ENCODE data around the gene RRP1.

The RRP1 gene

DNA sequence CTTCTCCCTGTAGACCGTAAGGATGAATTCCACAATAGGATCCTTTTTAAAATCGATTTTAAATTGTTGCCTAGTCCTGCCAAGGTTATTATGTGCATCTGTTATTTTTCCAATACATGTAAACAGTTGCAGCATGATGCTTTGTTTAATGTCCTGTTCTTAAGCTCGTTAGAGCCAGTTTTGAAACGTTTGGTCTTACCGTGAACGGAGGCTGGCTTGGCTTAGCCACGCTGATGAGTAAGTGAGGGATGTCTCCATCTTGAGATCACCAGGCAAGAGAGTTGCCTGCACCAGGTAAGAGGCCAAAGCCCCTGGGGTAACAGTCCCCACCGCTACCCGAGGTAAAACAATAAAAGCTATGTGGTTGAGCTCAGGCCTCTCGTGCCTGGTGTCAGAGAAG is 30.6 kb upstream of the RRP1 start:
- DNase-seq: no peak

DNA sequence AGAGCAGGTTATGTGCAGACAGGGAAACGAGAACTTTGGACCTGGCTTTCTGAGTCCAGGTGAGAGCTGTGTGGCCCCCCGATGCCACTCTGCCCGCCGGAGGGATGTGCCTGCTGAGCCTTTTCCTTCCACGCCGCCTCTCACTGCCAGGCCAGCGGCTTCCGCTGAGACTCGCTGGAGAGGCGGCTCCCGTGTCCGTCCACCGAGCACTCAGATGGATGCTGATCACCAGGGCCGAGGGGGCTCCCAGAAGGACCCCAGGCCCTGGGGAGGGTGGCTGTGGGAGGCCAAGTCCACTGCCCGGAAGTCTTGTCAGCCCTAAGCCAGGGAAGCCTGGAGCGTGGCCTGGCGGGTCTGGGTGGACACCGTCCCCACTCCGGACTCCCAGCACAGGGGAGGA is 29.7 kb upstream of the RRP1 start:
- DNase-seq: no peak

DNA sequence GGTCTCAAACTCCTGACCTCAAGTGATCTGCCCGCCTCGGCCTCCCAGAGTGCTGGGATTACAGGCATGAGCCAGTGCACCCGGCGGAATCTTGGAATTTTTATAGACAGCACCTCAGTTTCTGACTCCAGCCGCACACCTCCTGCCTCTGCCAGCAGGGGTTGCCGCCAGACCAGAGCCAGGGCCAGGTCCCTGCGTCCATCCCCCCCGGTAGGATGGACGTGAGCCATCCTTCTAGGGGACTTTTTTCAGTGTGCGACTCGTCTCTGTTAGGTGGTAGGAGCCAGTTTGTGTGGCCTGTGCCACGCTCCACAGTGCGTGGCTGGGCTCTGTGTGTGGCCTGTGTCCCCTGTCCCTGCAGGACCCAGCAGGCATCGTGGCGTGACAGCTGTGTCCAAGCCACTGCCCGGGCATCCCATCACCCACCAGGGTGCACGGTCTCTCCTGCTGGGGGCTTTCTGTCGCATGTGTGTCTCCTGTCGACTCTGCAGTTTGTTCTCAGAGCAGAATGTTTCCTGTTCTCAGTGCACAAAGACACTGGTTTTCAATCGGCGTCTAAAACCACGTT is 28.9 kb upstream of the RRP1 start:
- no peak for DNase-seq

DNA sequence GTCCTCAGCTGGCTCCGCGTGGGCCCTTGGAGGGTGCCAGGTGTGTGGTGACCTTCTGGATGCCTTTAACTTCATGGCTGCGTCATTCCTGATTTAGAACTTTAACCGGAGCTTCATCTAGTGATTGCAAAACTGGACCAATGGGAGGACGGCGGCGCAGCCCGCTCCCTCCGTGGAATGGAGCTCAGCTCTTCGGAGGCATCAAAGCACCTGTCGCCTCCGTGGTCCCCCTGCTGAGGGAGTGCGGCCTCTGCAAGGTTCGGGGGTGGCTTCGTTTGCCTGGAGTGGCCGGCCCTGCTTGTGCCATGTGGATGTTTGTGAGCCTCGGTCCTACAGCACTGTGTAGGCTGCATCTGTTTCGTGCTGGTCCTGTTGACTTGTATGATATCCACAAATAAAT is 27.5 kb upstream of the RRP1 start:
- no peak for DNase-seq

DNA sequence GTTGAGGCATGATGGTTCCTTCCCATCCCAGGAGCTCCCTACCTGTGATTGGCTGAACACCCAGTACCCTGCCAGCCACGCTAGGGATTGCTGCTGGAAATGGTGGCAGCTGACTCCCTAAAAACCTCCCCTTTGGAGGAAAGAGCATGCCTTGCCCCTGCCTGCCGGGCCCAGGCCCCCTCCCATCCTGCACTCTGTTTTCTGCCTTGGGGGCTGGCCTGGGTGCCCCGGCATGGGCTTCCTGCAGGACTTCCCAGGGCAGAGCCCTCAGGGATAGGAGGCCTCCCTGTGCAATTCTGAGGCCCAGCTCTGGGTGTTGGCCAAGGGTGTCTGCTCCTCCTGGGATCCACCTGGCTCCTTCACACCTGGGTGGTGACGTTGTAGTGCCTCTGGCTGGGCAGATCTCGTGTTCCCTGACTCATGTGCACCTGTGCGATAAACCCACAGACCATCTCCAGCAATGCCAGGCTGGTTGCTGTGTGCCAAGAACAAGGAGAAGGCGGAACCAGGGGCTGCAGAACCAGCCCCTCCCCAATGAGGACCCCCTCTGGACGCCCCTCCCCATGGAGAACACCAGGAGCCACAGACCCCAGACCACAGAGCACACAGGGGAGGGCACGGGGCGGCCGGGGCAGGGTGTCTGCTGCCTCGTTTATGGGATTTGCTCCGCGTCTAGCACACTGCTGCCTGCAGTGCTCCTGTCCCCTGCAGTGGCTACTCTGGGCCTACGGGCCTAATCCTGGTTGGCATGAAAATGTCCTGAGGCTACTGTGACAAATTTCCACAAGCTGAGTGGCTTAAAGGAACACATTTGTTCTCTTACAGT is 26.9 kb upstream of the RRP1 start:
- no peak for DNase-seq

DNA sequence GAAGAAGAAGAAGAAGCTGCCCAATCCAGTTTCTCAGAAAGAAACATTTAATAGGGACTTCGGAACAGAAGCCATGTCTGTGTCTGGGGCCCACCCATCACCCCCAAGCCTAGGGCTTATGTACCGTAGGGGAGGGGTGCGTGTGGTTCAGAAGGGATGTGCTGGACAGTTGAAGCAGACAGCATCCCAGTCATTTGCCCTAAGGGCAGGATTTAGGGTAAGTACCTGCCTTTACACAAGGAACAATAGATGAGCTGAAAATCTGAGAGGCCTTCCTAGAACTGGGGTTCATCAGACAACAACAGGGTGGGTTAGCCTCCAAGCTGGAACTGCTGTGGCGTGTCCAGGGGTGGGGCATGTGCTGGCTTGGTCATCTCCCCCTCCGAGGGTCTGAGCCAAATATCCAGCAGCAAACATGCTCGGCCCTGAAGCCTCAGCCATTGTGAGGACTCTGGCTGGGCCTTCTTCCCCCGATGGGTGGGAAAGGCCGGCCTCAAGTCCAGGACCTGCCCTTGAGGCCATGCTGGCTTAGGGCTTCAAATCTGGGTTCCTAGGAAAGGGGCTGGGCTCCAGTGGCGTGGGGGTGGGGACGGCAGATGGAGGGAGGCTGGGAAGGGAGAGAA is 25.4 kb upstream of the RRP1 start:
- DNase-seq: no peak

DNA sequence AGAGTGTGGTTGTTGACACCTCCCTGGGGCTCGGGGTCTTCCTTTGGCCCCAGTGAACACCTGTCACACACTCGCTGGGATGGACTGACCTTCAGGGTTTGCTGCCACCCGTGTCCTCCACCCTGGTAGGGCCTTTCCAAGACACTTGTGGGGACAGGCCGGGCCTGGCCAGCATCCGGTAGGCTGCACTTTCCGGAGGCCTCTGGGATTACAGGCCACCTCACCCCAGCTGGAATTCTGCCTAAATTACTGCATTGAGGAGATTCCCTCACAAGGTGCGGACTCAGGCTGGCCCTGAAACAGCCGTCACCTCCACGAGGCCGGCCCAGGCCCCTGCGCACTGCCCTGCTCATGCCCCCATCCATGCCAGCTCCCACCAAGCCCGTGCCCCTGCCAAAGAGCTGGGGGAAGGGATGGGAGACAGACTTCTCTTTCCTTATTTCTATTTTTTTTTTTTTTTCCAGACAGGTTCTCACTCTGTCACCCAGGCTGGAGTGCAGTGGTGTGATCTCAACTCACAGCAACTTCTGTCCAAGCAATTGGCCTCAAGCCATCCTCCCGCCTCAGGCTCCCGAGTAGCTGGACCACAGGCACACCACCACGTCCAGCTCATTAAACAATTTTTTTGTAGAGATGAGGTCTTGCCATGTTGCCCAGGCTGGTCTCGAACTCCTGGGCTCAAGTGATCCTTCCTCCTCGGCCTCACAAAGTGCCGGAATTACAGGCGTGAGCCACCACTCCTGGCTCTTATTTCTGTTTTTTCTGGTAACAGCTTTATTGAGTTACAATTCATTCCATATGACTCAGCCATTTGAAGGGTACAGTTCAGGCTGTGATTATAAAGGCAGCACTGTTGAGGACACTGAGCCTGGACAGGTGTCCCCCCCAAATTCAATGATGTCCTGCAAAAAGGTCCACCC is 24.5 kb upstream of the RRP1 start:
- DNase-seq: no peak

DNA sequence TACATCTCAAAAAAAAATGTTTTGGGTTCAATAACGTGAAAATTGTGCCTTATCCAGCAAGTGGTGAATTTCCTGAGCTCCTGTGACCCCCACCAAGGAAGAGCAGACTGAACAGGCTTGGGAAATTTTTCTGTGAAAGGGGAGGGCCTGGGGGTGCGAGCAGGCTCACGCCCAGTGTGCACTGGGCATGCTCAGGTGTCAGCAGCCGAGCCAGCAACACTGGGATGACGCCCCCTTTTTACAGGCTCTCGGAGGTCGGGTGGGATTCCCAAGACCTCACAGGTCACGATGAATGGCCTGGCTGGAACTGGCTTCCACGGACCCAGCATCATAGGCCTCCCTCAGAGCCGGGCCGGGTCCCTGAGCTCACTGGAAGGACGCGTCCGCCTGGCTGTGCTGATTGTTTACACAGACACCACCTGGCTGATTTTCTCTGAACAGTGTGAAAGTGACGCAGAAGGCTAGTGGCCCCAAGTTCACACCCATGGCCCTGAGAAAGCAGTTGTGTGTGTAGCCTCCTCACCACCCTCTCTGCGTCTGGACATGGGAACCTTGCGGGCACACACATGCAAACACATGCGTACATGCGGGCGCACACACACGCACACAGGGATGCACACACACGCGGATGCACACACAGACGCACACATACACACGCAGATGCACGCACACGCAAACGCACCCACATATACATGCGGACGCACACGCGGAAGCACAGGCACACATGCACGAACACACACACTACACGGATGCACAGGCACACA is 22.5 kb upstream of the RRP1 start:
- DNase-seq: no peak

DNA sequence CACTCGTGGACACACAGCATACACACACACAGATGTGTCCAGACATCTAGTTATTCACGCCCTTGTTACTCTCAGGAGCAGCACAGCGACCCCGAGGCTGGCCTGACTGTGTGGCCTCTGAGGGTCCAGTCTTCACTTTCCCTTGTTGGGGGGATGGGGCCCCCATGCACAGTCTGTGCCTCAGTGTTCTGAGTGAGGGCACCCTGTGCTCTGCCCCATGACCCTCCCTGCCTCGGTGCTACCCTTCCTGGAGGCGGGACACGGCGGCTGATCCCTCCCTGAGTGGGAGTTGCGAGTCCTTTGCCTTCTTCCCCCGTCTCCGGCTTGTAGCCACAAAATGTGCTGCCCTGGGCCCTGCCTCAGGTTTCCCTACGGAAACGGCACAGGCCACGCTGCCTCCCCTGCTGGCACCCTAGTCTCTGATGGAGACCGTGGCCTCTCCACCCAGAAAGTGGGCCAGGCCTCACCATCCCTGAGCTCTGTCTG is 21.8 kb upstream of the RRP1 start:
- no peak for DNase-seq

DNA sequence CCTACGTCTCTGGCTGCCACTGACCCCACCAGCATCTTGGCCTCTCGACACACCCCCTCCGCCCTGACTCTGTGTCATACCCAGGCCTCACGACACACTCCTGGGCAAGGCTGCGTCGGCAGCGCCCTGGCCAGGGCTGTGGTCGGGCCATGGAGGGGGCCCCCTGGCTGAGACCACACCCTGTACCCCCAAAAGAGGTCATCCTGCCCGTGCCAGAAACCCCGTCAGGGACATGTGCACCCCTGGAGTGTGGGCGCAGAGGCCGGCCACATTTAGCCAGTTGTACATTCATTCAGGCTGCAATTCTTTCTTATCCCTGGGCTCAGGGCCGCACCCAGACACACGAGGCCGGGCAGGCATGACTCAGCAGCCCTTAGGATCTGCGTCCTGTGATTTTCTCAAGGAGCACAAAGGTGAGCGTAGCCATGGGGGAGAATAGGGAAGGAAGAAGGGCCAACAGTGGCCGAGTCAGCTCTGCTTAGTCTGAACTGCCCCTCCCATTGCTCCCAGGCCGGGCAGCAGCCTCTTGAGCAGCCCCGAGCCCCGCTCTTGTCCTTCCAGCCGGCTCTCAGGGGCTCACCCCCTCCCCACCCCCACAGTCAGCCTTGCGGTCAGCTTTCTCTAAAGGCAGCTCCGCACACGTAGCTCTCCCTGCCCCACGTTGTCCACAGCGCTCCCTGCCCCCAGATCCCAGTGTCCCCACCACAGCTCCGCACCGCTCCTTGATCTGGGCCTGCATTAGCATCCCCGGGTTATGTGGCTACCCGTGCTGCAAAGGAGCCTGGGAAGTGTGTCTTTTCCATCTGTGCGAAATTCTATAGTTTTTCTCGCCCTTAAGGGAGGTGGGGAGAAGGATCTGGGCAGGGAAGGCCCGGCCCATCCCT is 21.2 kb upstream of the RRP1 start:
- no peak for DNase-seq

DNA sequence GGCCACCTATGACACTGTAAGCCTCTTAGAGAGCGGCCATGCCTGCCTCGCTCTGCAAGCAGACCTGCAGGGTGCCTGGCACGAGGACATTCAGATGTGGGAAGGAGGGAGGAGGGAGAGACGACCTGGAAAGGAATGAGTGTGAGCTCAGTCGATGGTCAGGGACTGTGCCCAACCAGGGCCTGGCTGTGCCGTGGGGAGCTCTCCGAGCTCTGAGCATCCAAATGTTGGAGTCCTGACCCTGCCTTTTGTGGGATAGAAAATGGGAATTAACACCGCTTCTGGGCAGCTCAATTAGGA is 20.6 kb upstream of the RRP1 start:
- no peak for DNase-seq

DNA sequence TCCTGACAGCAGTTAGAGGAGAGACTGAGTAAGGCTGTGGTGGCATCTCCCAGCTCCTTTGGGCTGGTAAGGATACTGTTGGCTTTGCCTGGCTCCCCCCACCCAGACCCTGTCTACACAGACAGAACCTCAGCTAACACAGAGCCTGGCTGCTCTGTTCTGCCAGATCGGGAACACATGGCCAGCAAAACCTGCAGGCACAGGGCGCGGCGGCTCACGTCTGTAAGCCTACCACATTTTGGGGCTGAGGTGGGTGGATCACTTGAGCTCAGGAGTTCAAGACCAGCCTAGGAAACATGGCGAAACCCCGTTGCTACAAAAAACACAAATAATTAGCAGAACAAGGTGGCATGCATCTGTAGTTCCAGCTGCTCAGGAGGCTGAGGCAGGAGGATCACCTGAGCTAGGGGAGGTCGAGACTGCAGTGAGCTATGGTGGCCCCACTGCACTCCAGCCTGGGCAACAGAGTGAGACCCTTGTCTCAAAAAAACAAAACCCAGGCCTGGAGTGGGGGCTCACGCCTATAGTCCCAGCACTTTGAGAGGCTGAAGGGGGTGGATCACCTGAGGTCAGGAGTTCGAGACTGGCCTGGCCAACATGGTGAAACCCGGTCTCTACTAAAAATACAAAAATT is 19.9 kb upstream of the RRP1 start:
- no peak for DNase-seq

DNA sequence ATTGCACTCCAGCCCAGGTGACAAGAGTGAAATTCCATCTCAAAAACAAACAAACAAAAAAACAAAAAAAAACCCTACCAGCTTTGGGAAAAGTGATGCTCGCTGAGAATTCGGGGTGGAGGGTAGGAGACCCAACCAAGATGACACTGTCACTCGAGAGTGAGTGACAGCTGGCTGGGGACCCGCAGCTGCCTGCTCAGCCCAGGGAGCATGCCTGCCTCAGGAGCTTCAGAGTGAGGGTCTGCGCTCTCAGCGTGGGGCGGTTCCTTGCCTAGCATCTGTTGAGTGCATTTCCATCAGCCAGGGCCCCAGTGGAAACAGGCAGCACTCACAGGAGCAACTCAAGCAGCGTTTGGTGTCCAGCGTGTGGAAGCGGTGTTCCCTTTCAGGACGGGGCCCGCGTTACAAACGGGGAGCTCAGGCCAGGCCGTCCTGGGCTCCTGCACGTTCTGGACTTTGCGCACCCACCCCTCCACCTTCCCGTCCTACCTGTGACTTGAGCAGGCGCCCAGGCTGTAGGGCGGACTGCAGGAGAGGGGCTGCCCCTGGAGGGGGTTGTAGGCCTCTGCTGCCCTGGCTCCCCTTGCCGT is 19.2 kb upstream of the RRP1 start:
- DNase-seq: no peak

DNA sequence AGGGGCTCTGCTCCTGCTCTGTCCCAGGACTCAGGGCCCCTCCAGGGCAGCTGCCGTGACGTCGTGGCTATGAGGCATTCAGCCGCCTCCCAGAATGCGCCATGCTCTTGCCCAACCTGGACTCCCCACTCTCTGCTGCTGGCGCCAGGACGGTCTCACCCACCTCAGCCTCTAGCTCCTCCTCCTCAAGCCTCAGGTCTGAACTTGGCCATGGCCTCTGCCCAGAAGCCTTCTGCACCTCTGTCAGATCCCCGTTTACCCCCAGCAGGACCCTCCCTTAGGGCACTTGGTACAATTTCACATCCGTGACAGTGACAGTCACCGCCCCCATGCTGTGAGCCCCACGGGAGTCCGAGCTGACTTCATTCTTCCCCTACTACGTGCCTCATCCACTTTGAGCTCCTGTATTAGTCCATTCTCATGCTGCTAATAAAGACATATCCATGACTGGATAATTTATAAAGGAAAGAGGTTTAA is 18.1 kb upstream of the RRP1 start:
- no peak for DNase-seq

DNA sequence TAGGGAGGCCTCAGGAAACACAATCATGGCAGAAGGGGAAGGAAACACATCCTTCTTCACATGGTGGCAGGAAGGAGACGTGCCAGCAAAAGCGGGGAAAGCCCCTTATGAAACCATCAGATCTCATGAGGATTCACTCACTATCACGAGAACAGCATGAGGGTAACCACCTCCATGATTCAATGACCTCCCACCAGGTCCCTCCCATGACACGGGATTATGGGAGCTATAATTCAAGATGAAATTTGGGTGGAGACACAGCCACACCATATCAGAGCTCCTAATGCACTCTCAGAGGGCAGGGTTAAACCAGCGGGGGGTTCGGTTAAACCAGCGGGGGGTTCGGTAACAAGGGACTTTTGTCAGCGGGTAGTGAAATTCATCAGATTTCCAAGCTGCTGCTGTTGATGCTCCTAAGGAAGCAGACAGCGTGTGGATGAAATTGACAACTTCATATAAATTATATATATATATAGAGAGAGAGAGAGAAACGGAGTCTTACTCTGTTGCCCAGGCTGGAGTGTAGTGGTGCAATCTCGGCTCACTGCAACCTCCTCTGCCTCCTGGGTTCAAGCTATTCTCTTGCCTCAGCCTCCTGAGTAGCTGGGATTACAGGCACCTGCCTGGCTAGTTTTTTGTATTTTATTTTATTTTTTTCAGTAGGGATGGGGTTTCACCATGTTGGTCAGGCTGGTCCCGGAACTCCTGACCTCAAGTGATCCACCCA is 17.5 kb upstream of the RRP1 start:
- DNase-seq: no peak

DNA sequence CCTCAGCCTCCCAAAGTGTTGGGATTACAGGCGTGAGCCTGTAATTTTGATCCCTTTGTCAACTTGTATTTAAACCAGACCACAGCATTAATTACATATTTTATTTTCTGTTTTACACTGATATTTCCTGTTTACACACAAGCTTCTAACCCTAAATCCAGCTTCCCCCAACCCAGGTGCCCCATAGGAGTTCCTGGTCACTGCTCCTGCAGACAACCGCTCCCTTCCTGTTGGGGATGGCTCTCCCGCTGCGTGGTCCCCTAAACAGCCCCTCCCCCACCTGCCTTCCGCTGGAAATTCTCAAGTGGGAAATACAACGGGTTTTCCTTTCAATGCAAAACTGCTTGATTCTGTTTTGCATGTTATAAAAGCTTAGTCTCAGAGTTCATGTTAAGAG is 17.0 kb upstream of the RRP1 start:
- DNase-seq: peak; percentile 28

DNA sequence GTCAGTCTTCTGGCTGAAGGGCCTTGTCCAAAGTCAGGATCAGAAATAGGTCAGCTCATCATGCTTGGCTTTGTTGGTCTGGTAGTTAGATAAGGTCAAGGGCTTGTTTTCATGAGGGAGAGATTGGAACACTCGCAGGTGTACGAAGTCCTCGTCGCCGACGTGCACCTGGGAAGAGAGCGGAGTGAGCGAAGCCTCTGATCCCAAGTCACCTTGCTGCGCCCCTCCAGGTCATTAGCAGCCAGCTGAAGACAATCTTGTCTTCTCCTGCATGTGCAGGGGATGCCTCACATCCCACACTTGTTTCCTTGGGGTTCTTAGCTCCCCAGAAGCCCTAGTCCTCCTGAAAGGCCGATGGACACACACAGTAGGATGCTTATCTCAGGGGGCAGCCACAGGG is 15.2 kb upstream of the RRP1 start:
- DNase-seq: no peak

DNA sequence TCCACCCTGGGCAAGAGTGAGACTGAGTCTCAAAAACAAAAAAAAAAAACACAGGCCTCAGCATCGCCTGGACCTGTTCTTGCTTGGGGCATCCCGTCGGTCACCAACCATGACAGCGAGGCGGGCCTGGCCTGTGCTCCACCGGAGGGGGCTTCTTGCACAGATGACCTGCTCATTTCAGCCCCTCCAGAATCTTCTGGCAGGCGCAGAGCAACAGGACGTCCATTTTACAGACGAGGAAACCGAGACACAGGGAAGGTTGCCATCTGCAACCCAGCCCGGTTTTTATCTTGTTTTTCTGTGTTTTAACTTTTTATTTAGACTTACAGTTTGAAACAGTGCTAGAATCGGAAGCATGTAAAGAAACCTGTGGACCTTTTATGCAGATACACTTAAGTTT is 14.2 kb upstream of the RRP1 start:
- no peak for DNase-seq

DNA sequence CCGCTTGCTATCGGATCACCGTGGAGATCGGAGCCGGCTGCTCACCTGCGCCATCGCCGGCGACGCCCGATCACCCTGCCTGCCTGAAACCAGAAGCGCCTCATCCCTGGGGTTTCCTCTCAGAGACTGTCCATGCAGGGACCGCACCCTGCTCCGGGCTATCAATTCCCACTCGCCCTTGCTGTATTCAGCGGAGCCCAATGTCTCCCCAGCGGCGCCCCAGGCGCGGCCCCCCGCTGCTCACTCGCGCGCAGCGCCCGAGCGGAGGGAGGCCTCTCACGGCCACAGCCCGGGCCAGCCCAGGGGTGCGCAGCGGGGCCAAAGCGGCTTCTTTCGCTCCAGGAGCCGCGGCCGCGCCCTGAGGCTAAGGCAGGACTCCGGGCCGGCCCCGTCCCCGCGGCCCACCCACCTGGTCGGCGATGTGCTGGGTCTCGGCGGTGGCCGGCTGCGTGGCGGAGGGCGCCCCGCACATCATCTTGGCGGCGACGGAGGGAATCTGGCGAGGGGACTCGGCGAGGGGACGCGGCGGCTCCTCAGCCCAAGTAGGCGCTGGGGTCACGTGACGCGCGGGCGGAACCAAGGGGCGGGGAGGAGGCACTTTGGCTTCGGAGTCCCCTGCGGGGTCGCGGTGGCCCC is 13.5 kb upstream of the RRP1 start, which contains the start of gene CSTB:
CSTB (minus strand) TSS at position 514 of the 636 bp plus-strand sequence; CDS start at position 475, 39 bp downstream.
- peak; percentile 53 for DNase-seq

All from NCI-H1048 (cell line).